ENCODE measurements around the gene RASAL2.

The RASAL2 gene

DNA sequence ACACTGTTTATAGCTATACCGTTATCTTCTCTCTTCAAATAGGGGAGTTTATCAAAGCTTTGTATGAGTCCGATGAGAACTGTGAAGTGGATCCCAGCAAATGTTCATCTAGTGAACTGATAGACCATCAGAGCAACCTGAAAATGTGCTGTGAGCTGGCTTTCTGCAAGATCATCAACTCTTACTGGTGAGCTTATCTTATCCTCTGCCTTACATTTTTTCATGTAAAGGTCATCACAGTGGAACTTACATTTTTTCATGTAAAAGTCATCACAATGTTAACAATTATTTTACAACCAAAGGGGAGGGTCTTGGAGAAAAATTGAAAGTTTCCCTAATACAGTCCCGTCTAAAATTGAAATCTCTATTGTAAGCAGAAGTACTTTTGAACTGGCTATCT is 357.6 kb downstream of the RASAL2 start:
- no peak overlapping the region for H3K9ac ChIP-seq (ENCODE audit: low read length)
- peaks cover 12% of the 10 kb centered on the region for H3K36me3 ChIP-seq (ENCODE audit: control insufficient read depth, low read depth, low read length)
- H3K27ac ChIP-seq (ENCODE audit: low read length), result no peak overlapping the region
- H3K27me3 ChIP-seq (ENCODE audit: control insufficient read depth, insufficient read depth, low read length), result no peaks in the 10 kb centered on the region
- H3K4me3 ChIP-seq (ENCODE audit: low read length), result no peak overlapping the region
- no peaks in the 10 kb centered on the region for H3K4me1 ChIP-seq (ENCODE audit: control insufficient read depth, low read depth, low read length)
- H3K9me3 ChIP-seq (ENCODE audit: control insufficient read depth, low read depth, low read length), result no peaks in the 10 kb centered on the region

DNA sequence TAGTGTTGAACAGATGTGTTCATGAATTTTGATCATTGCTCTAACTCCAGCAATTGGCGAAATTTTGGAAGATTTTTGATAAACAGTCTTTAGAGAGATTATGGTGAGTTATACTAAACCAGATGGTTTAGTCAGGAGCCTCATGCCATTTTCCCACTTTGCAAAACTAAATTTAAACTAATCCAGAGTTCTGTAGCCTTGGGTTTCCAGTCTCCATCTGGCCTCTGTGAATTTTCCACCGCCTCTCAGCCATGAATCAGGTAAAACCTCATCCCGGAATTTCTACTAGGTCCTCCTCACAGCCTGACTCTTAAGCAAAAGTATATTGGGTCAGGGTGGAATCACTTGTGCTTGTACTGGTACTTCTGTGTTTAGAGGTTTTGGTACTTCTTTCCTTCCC is 358.1 kb downstream of the RASAL2 start:
- no peak overlapping the region for H3K4me3 ChIP-seq (ENCODE audit: low read length)
- H3K9me3 ChIP-seq (ENCODE audit: control insufficient read depth, low read depth, low read length), result no peaks in the 10 kb centered on the region
- no peak overlapping the region for H3K27ac ChIP-seq (ENCODE audit: low read length)
- peaks cover 17% of the 10 kb centered on the region for H3K36me3 ChIP-seq (ENCODE audit: control insufficient read depth, low read depth, low read length)
- no peak overlapping the region for H3K9ac ChIP-seq (ENCODE audit: low read length)
- no peaks in the 10 kb centered on the region for H3K27me3 ChIP-seq (ENCODE audit: control insufficient read depth, insufficient read depth, low read length)
- no peaks in the 10 kb centered on the region for H3K4me1 ChIP-seq (ENCODE audit: control insufficient read depth, low read depth, low read length)

DNA sequence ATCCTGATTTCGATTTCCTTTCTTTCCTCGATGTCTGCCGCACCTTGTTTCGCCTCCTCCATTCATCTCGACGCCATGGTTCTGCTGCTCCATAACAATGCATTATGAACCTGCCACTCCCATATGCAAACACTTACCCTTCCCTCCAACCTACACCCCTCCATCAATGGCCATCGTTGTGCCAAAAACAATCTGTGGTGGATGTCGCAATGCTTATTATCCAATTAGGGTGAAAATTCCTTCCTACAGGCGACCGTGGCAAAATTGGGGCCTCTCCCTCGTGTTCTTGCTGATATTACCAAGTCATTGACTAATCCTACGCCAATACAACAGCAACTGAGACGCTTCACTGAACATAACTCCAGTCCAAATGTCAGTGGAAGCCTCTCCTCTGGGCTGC is 362.6 kb downstream of the RASAL2 start:
- Histone ChIP-seq H3K9ac (ENCODE audit: low read length) (no peak overlapping the region), H3K4me3 (ENCODE audit: low read length) (no peak overlapping the region), H3K27me3 (ENCODE audit: control insufficient read depth, insufficient read depth, low read length) (no peaks in the 10 kb centered on the region), H3K9me3 (ENCODE audit: control insufficient read depth, low read depth, low read length) (no peaks in the 10 kb centered on the region), H3K4me1 (ENCODE audit: control insufficient read depth, low read depth, low read length) (no peaks in the 10 kb centered on the region), H3K27ac (ENCODE audit: low read length) (no peak overlapping the region), H3K36me3 (ENCODE audit: control insufficient read depth, low read depth, low read length) (peaks cover 20% of the 10 kb centered on the region)

DNA sequence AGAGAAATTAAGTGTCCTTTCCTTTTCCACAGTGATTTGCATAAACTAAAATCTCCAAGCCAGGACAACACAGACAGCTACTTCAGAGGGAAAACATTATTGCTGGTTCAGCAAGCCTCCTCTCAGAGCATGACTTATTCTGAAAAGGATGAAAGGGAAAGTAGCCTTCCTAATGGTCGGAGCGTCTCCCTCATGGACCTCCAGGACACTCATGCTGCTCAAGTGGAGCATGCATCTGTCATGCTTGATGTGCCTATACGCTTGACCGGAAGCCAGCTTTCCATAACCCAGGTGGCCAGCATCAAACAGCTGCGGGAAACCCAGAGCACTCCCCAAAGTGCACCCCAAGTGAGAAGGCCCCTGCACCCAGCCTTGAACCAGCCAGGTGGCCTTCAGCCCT is 363.7 kb downstream of the RASAL2 start:
- Histone ChIP-seq H3K4me1 (ENCODE audit: control insufficient read depth, low read depth, low read length) (no peaks in the 10 kb centered on the region), H3K9me3 (ENCODE audit: control insufficient read depth, low read depth, low read length) (no peaks in the 10 kb centered on the region), H3K27me3 (ENCODE audit: control insufficient read depth, insufficient read depth, low read length) (no peaks in the 10 kb centered on the region)

DNA sequence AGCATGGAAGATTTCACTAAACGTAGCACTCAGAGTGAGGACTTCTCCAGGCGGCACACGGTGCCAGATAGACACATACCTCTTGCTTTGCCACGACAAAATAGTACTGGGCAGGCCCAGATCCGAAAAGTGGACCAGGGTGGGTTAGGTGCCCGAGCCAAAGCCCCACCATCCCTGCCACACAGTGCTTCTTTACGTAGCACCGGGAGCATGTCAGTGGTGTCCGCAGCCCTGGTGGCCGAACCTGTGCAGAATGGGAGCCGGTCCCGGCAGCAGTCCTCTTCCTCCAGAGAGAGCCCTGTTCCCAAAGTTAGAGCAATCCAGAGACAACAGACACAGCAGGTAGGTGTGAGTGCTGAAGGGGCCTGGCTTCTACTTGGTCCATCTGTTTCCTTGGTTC is 364.3 kb downstream of the RASAL2 start:
- no peak overlapping the region for H3K27ac ChIP-seq (ENCODE audit: low read length)
- H3K9me3 ChIP-seq (ENCODE audit: control insufficient read depth, low read depth, low read length), result no peaks in the 10 kb centered on the region
- H3K27me3 ChIP-seq (ENCODE audit: control insufficient read depth, insufficient read depth, low read length), result no peaks in the 10 kb centered on the region
- H3K4me3 ChIP-seq (ENCODE audit: low read length), result no peak overlapping the region
- H3K4me1 ChIP-seq (ENCODE audit: control insufficient read depth, low read depth, low read length), result no peaks in the 10 kb centered on the region
- peaks cover 15% of the 10 kb centered on the region for H3K36me3 ChIP-seq (ENCODE audit: control insufficient read depth, low read depth, low read length)
- no peak overlapping the region for H3K9ac ChIP-seq (ENCODE audit: low read length)

More for the DNA sequence above, 363.7 kb downstream of the RASAL2 start:
- Histone ChIP-seq H3K4me3 (ENCODE audit: low read length) (no peak overlapping the region), H3K9ac (ENCODE audit: low read length) (no peak overlapping the region), H3K27ac (ENCODE audit: low read length) (no peak overlapping the region), H3K36me3 (ENCODE audit: control insufficient read depth, low read depth, low read length) (peaks cover 15% of the 10 kb centered on the region)

DNA sequence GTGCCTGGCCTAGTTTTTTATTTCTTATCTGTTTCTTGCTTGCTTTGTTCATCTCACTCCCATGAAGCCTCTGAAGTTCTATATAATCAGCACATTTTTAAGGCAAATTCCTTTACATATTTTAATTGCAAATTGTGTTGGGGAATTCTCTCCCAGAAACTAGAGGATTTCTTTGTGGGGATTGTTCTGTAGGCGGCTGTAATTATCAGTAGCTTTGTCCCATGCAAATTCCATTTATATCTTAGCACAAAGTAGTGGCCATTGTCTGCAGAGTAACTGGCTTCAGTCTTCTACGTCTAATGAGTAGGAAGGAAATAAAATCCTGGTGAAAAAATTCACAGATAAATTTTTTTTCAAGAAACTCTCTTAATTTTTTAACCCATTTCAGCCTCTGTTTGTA is 367.2 kb downstream of the RASAL2 start:
- Histone ChIP-seq H3K27ac (ENCODE audit: low read length) (no peak overlapping the region), H3K9ac (ENCODE audit: low read length) (no peak overlapping the region), H3K4me3 (ENCODE audit: low read length) (no peak overlapping the region)

DNA sequence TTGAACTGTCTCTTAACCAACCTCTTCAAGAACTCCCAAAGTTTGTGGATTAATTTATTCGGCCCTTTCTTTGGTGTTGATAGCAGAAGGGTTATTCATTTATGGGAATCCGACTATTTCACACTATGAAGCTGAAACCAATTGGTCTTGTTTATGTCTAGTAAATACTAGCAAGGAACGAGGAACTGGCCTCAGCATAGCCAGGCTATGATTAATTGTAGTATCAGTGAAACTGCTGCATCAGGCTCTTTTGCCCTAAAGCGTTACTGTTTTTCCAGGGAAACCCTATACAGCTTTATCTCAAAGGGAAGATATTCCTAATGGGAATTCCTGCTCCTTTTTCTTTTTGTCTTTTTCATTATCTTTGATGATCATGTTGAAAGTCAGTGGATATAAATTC is 367.8 kb downstream of the RASAL2 start:
- Histone ChIP-seq H3K27me3 (ENCODE audit: control insufficient read depth, insufficient read depth, low read length) (no peaks in the 10 kb centered on the region), H3K4me1 (ENCODE audit: control insufficient read depth, low read depth, low read length) (no peaks in the 10 kb centered on the region), H3K4me3 (ENCODE audit: low read length) (no peak overlapping the region), H3K27ac (ENCODE audit: low read length) (no peak overlapping the region), H3K9me3 (ENCODE audit: control insufficient read depth, low read depth, low read length) (no peaks in the 10 kb centered on the region), H3K36me3 (ENCODE audit: control insufficient read depth, low read depth, low read length) (peaks cover 18% of the 10 kb centered on the region), H3K9ac (ENCODE audit: low read length) (no peak overlapping the region)

More for the DNA sequence above, 367.2 kb downstream of the RASAL2 start:
- no peaks in the 10 kb centered on the region for H3K9me3 ChIP-seq (ENCODE audit: control insufficient read depth, low read depth, low read length)
- H3K4me1 ChIP-seq (ENCODE audit: control insufficient read depth, low read depth, low read length), result no peaks in the 10 kb centered on the region
- H3K36me3 ChIP-seq (ENCODE audit: control insufficient read depth, low read depth, low read length), result peaks cover 15% of the 10 kb centered on the region
- no peaks in the 10 kb centered on the region for H3K27me3 ChIP-seq (ENCODE audit: control insufficient read depth, insufficient read depth, low read length)

DNA sequence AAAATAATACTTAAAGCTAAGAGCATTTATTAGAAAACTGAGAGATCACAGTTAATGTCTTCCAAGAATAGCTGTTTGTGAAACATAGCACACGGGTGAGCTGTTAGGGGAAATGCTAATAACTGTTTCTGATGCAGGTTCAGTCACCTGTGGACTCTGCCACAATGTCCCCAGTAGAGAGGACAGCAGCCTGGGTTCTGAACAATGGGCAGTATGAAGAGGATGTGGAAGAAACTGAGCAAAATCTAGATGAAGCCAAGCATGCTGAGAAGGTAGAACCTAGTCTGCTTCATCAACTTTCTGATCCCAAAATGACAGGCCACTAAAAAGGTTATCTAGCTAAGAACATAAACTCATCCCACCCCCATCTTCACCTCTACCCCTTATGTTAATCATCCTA is 370.2 kb downstream of the RASAL2 start:
- Histone ChIP-seq H3K36me3 (ENCODE audit: control insufficient read depth, low read depth, low read length) (peaks cover 23% of the 10 kb centered on the region), H3K4me3 (ENCODE audit: low read length) (no peak overlapping the region), H3K27ac (ENCODE audit: low read length) (no peak overlapping the region), H3K27me3 (ENCODE audit: control insufficient read depth, insufficient read depth, low read length) (no peaks in the 10 kb centered on the region), H3K9me3 (ENCODE audit: control insufficient read depth, low read depth, low read length) (no peaks in the 10 kb centered on the region), H3K9ac (ENCODE audit: low read length) (no peak overlapping the region), H3K4me1 (ENCODE audit: control insufficient read depth, low read depth, low read length) (no peaks in the 10 kb centered on the region)

DNA sequence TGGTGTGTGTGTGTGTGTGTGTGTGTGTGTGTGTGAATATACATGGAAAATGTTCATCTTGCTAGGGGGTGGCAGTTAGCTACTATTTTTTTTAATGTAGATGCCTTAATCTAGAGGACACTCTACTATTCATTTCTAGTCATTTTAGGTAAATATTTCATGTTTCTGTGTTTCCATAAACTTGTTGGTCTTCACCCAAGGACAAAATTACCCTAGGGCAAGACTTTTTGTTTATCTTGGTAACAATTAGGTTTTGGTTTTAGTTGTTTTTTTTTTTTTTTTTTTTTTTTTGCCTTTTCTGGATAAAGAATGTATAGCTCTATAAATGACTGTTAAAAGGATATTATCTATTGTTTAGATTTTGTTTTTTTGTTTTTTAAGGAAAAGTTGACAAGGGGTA is 370.7 kb downstream of the RASAL2 start:
- no peak overlapping the region for H3K27ac ChIP-seq (ENCODE audit: low read length)
- H3K27me3 ChIP-seq (ENCODE audit: control insufficient read depth, insufficient read depth, low read length), result no peaks in the 10 kb centered on the region
- peaks cover 23% of the 10 kb centered on the region for H3K36me3 ChIP-seq (ENCODE audit: control insufficient read depth, low read depth, low read length)
- H3K9ac ChIP-seq (ENCODE audit: low read length), result no peak overlapping the region
- H3K9me3 ChIP-seq (ENCODE audit: control insufficient read depth, low read depth, low read length), result no peaks in the 10 kb centered on the region
- H3K4me3 ChIP-seq (ENCODE audit: low read length), result no peak overlapping the region
- H3K4me1 ChIP-seq (ENCODE audit: control insufficient read depth, low read depth, low read length), result no peaks in the 10 kb centered on the region

DNA sequence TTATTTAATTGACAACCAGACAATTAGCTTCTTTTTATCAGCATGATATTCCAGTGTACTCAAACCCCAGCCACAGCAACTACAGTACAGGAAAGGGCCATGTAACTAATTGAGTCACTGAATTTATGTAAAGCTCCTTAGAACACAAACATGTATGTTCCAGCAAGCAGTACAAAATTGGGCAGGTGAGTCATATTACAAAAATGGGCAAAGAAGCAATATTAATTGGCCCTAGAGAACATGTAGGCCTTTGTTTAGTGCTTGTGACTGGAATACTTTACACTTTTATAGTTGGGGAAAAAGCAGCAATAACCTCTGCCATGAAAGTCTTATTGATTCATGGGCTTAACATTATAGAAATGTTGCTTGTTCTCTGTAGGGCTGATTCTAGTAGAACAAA is 371.1 kb downstream of the RASAL2 start:
- H3K27ac ChIP-seq (ENCODE audit: low read length), result no peak overlapping the region
- no peak overlapping the region for H3K9ac ChIP-seq (ENCODE audit: low read length)
- H3K4me3 ChIP-seq (ENCODE audit: low read length), result no peak overlapping the region
- H3K27me3 ChIP-seq (ENCODE audit: control insufficient read depth, insufficient read depth, low read length), result no peaks in the 10 kb centered on the region
- H3K4me1 ChIP-seq (ENCODE audit: control insufficient read depth, low read depth, low read length), result no peaks in the 10 kb centered on the region
- peaks cover 23% of the 10 kb centered on the region for H3K36me3 ChIP-seq (ENCODE audit: control insufficient read depth, low read depth, low read length)
- no peaks in the 10 kb centered on the region for H3K9me3 ChIP-seq (ENCODE audit: control insufficient read depth, low read depth, low read length)

DNA sequence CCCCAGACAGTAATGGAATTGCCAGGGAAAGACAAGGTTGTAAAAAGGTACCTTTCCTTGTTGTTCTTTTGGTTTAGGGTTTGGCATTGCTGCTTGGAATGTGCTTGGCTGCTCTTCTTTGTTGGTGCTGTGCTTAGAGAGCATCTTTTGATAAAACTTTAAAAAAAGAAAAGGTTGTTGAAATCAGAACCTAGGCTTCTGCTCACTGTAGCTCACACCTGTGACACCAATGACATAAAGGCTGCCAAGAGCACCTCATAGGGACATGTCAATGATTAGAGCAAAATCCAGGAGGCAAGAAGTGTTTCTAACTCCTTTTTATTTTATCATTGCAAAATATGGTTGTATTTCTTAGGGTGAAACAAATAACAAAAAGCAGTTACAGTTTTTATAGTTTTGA is 373.9 kb downstream of the RASAL2 start:
- H3K4me1 ChIP-seq (ENCODE audit: control insufficient read depth, low read depth, low read length), result no peaks in the 10 kb centered on the region
- H3K4me3 ChIP-seq (ENCODE audit: low read length), result no peak overlapping the region
- no peaks in the 10 kb centered on the region for H3K9me3 ChIP-seq (ENCODE audit: control insufficient read depth, low read depth, low read length)
- no peaks in the 10 kb centered on the region for H3K27me3 ChIP-seq (ENCODE audit: control insufficient read depth, insufficient read depth, low read length)
- H3K9ac ChIP-seq (ENCODE audit: low read length), result no peak overlapping the region
- peaks cover 23% of the 10 kb centered on the region for H3K36me3 ChIP-seq (ENCODE audit: control insufficient read depth, low read depth, low read length)
- no peak overlapping the region for H3K27ac ChIP-seq (ENCODE audit: low read length)

DNA sequence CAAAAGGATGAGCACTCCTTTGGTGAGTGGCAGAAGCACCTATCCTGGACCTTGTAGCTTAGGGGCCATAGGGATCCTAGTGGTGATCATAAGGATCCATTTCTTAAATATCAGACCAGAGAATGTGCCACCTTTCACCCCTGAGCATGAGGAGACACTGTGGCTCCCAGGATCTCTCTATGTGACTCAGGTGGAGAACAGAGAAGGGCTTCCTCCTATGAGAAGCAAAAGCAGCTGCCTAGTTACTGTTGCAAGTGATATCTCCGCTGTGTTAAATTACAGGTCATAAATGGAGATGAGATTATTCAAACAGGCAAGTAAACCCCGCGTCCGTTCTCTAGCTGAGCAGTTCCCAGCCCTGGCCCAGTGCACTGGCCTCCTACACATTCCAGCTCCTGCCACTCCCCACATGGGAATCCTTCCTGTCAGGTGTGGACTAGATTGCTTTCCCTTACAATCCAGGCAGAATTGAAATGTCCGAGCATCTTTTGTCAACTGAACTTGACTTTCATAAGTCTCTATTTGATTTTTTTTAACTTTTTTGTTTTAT is 376.6 kb downstream of the RASAL2 start:
- H3K9me3 ChIP-seq (ENCODE audit: control insufficient read depth, low read depth, low read length), result no peaks in the 10 kb centered on the region
- no peak overlapping the region for H3K9ac ChIP-seq (ENCODE audit: low read length)
- no peaks in the 10 kb centered on the region for H3K4me1 ChIP-seq (ENCODE audit: control insufficient read depth, low read depth, low read length)
- peaks cover 33% of the 10 kb centered on the region for H3K36me3 ChIP-seq (ENCODE audit: control insufficient read depth, low read depth, low read length)
- H3K4me3 ChIP-seq (ENCODE audit: low read length), result no peak overlapping the region
- no peak overlapping the region for H3K27ac ChIP-seq (ENCODE audit: low read length)
- H3K27me3 ChIP-seq (ENCODE audit: control insufficient read depth, insufficient read depth, low read length), result no peaks in the 10 kb centered on the region
